ENCODE results near the gene CCDC169. TPM values are rescaled to one million over a fixed set of nuclear protein-coding genes. Genes with fewer than 3 reads are reported as not detected.
"Not testable (repeated sequence)": the region's sequence is repeated elsewhere in the genome, so short reads cannot be mapped to it uniquely, and the experiment has no call there.

Gene CCDC169
- total RNA-seq, 3 donors from 2014 or later: 0.76 TPM; not detected in 2

DNA sequence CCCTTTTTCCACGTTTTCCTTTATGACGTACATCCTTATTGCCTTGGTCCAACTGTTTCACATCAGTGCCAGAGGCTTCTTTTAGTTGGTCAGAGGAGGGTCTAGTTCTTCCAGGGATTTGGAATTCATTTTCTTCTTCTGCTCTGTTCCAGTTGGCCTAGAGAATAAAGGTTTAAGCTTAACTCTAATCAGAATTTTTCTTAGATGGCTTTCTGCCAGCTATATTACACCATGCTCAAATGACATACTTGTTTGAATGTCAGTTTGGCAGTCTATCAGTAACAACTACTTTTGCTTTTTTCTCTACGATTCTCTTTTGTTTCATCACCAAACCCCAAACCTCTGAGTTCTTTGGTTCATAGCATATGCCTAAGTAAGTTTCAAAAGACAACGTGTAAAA, 31.7 kb upstream of the CCDC169 start:
- DNase-seq: no peak
- Mint-ChIP-seq H3K27me3 (ENCODE audit: low read depth) (no peaks in the 10 kb centered on the region), H3K9me3 (no peaks in the 10 kb centered on the region), H3K36me3 (ENCODE audit: insufficient read depth) (peaks cover 40% of the 10 kb centered on the region), H3K4me3 (no peak overlapping the region), H3K4me1 (ENCODE audit: low read depth) (peaks cover 12% of the 10 kb centered on the region)
- no peak for ATAC-seq

DNA sequence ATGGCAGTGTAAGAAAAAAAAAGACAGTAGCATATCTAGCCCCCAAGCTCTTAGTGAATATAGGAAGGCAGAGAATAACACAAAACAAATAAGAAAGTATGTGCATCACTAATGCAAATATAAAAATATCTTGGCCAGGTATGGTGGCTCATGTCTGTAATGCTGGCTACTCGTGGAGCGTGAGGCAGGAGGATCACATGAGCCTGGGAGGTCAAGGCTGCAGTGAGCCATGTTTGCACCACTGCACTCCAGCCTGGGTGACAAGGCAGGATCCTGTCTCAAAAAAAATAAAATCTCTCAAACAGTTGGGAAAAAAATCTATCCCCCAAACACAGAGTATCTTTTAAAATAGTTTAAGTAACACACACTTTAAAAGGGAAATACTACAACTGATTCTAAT, 31.2 kb upstream of the CCDC169 start:
- peaks cover 39% of the 10 kb centered on the region for H3K36me3 Mint-ChIP-seq (ENCODE audit: insufficient read depth)
- no peaks in the 10 kb centered on the region for H3K9me3 Mint-ChIP-seq
- no peak overlapping the region for H3K4me3 Mint-ChIP-seq
- peaks cover 7% of the 10 kb centered on the region for H3K4me1 Mint-ChIP-seq (ENCODE audit: low read depth)
- no peaks in the 10 kb centered on the region for H3K27me3 Mint-ChIP-seq (ENCODE audit: low read depth)
- DNase-seq (no peak), ATAC-seq (no peak)

DNA sequence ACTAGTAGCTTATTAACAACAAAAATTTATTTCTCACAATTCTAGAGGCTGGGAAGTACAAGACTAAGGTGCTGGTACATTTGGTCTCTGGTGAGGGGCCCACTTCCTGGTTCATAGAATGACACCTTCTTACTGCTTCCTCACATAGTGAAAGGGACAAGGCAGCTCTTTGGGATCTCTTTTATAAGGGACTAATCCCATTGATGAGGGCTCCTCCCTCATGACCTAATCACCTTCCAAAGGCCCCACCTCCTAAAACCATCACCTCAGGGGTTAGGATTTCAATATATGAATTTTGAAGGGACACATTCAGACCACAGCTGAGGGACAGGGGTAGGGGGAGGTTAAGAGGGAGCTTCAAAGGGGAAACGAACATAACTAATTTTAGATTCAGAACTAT, 28.3 kb upstream of the CCDC169 start:
- no peak for DNase-seq
- Mint-ChIP-seq H3K4me3 (no peak overlapping the region), H3K9me3 (no peaks in the 10 kb centered on the region), H3K36me3 (ENCODE audit: insufficient read depth) (peaks cover 37% of the 10 kb centered on the region), H3K4me1 (ENCODE audit: low read depth) (no peaks in the 10 kb centered on the region), H3K27me3 (ENCODE audit: low read depth) (no peaks in the 10 kb centered on the region)
- ATAC-seq: no peak

DNA sequence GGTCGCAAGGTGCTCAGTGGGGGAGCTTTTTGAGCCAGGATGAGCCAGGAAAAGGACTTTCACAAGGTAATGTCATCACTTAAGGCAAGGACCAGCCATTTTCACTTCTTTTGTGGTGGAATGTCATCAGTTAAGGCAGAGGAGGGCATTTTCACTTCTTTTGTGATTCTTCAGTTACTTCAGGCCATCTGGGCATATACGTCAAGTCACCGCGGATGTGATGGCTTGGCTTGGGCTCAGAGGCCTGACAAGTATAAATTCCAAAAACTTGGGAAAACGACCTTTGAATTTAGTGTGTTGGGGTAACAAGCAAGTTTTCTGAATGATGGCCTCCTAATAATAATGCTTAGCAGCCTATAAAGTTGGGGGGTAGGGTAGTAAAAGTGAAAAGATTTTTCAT, 27.3 kb upstream of the CCDC169 start:
- H3K4me1 Mint-ChIP-seq (ENCODE audit: low read depth); H3K27me3 Mint-ChIP-seq (ENCODE audit: low read depth); ATAC-seq; H3K4me3 Mint-ChIP-seq; DNase-seq; H3K9me3 Mint-ChIP-seq: not testable (repeated sequence)
- H3K36me3 Mint-ChIP-seq (ENCODE audit: insufficient read depth): peaks cover 30% of the 10 kb centered on the region

DNA sequence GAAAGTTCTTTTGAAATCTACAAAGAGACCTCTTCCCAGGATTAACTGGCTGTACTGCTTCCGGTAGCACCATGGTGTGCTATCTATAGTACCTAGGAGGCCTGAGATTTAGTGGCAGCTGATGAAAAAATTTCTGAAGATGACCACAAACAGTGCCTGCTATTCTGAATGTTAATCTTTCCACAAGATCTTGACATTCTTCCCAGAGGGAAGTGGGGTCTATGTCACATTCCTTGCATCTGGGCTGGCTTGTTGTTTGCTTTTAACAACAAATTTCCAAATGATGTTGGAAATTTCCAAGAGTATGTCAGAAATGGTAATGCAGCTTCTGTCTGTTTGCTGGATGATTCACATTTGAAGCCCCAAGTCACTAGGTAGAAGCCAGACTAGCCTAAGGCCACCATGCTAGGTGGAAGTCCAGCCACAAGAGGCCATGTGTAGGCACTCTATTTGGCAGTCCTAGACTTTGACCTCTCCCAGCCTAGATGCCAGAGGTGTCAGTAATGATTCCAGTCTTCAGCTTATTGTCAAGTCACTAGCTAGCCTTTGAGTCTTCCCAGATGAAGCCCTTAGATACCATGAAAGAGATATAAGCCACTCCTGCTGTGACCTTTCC, 26.4 kb upstream of the CCDC169 start:
- ATAC-seq: no peak
- Mint-ChIP-seq H3K4me3 (no peak overlapping the region), H3K27me3 (ENCODE audit: low read depth) (no peaks in the 10 kb centered on the region), H3K9me3 (no peaks in the 10 kb centered on the region), H3K4me1 (ENCODE audit: low read depth) (peaks cover 2% of the 10 kb centered on the region), H3K36me3 (ENCODE audit: insufficient read depth) (peaks cover 29% of the 10 kb centered on the region)
- DNase-seq: no peak

DNA sequence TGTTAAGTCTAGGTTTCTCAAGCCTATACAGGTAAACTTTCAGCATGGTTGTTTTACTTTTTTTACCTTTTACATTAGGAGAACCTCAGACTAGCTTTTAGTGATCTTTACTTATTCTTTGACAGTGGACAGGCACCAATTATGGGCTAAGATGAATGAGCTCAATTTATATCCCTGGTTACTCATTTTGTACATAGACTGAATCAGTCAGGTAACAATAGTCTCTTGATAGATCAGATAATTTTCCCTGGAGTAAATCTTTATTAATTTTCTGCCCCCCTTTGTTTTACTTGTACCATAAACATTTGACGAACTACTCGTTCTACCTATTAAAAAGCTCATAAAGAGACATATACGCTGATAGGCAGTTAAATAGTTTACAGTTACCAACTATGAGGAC, 25.8 kb upstream of the CCDC169 start:
- H3K4me3 Mint-ChIP-seq: no peak overlapping the region
- DNase-seq: no peak
- peaks cover 2% of the 10 kb centered on the region for H3K4me1 Mint-ChIP-seq (ENCODE audit: low read depth)
- no peaks in the 10 kb centered on the region for H3K27me3 Mint-ChIP-seq (ENCODE audit: low read depth)
- ATAC-seq: no peak
- no peaks in the 10 kb centered on the region for H3K9me3 Mint-ChIP-seq
- peaks cover 22% of the 10 kb centered on the region for H3K36me3 Mint-ChIP-seq (ENCODE audit: insufficient read depth)

DNA sequence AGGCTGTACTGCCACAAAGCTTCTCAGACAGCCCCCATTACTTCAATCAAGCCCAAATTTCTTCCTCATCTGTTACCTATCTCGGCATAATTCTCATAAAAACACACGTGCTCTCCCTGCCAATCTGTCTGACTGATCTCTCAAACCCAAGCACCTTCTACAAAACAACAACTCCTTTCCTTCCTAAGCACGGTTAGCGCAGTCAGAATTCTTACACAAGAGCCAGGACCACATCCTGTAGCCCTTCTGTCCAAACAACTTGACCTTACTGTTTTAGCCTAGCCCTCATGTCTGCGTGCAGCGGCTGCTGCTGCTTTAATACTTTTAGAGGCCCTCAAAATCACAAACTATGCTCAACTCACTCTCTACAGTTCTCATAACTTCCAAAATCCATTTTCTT, 22.2 kb upstream of the CCDC169 start:
- DNase-seq; H3K4me3 Mint-ChIP-seq; H3K27me3 Mint-ChIP-seq (ENCODE audit: low read depth); H3K4me1 Mint-ChIP-seq (ENCODE audit: low read depth); H3K9me3 Mint-ChIP-seq; ATAC-seq: not testable (repeated sequence)
- peaks cover 20% of the 10 kb centered on the region for H3K36me3 Mint-ChIP-seq (ENCODE audit: insufficient read depth)

DNA sequence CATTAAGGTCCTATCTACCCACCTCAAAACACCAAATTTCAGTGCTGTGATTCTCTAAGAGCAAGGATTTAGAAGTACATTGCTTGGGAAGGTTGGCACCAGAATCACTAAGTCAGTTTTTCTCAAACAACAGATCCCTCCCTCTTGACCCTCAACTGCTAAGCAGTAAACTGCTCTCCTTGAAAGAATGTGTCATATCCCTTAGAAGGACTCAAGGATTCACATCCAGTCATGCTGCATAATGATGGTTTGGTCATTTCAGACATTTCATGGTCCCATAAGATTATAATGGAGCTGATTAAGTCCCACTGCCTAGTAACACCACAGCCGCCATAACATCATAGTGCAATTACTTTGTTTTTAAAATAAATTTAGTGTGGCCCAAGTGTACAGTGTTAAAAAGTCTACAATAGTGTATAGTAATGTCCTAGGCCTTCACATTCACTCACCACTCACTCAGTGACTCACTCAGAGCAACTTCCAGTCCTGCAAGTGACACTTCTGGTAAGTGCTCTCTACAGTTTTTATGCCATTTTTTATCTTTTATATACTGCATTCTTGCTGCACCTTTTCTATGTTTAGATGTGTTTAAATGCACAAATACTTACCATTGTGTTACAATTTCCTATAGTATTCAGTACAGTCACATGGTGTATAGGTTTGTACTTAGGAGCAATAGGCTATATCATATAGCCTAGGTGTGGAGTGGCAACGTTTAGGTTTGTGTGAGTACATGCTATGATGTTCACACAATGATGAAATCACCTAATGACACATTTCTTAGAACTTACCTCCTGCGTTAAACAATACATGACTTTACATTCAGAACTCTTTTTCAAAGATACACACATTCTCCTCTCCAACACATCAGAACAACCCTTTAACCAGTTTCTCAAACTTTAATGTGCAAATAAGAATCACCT, 15.7 kb upstream of the CCDC169 start:
- no peaks in the 10 kb centered on the region for H3K9me3 Mint-ChIP-seq
- no peaks in the 10 kb centered on the region for H3K4me1 Mint-ChIP-seq (ENCODE audit: low read depth)
- H3K27me3 Mint-ChIP-seq (ENCODE audit: low read depth): no peaks in the 10 kb centered on the region
- peaks cover 34% of the 10 kb centered on the region for H3K36me3 Mint-ChIP-seq (ENCODE audit: insufficient read depth)
- no peak overlapping the region for H3K4me3 Mint-ChIP-seq
- DNase-seq: no peak
- no peak for ATAC-seq

DNA sequence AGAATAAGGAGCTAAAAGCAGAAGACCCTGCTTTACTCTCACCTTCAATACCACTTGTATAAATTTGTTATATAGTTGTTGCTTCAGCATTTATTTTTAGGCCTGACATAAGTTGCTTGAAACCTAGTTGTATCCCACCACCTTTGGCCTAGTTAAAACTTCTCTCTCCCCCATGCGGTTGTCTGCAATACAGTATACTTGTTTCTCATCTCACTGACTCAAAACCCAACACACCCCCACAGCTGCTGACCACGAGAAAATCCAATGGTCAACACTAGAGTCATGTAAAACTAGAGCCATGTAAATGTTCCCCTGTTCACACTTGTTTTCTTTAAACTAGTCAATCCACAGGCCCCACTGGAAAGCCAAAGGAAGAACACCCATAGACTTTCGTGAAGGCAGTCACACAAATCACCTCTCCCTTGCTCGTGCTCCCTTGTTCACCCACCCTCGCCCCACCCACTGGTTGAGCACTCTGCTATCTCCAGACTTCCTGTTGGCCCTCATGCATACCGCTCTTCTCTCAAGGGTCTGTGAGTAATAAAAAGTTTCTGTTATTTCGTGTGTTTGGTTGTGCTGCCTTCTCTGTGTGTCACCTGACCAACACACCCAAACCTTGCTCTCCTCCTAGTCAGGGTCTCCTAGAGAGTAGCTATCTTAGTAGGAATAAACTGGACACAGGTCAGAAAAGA, 12.9 kb upstream of the CCDC169 start:
- H3K4me3 Mint-ChIP-seq: no peak overlapping the region
- ATAC-seq (no peak), DNase-seq (no peak)
- peaks cover 29% of the 10 kb centered on the region for H3K36me3 Mint-ChIP-seq (ENCODE audit: insufficient read depth)
- no peaks in the 10 kb centered on the region for H3K9me3 Mint-ChIP-seq
- no peaks in the 10 kb centered on the region for H3K27me3 Mint-ChIP-seq (ENCODE audit: low read depth)
- H3K4me1 Mint-ChIP-seq (ENCODE audit: low read depth): no peaks in the 10 kb centered on the region

DNA sequence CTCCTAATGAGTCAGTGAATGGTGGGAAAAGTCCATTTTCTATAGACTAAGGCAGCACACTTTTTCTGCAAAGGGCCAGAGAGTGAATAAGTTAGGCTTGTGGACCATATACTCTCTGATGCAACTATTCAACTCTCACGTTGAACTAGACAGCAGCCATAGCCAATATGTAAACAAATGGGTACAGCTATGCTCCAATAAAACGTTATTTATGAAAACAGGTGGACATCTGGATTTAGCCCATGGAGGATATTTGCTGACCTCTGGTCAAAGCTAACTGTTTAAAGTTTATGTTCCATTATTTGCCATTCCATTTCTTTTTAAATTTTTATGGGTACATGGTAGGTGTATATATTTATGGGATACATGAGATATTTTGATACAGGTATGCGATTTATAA, 4.7 kb upstream of the CCDC169 start:
- ATAC-seq: no peak

DNA sequence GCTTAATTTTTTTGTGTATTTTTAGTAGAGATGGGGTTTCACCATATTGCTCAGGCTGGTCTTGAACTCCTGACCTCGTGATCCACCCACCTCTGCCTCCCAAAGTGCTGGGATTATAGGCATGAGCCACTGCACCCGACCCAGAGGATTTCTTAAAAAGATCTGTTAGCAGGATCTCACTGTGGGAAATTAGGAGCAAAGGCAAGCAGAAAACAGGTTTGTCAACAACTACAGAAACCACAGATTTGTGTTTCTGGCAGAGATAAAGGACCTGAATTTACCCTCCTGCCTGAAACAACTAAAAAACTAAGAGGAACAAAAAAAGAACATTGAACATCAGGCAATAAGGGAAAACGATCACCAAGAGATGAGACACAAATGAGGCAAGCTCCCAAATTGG, 1.9 kb upstream of the CCDC169 start:
- ATAC-seq; DNase-seq; H3K9me3 Mint-ChIP-seq; H3K4me3 Mint-ChIP-seq; H3K36me3 Mint-ChIP-seq (ENCODE audit: insufficient read depth): not testable (repeated sequence)
- Mint-ChIP-seq H3K4me1 (ENCODE audit: low read depth) (peaks cover 17% of the 10 kb centered on the region), H3K27me3 (ENCODE audit: low read depth) (peaks cover 20% of the 10 kb centered on the region)

More for the DNA sequence above, 4.7 kb upstream of the CCDC169 start:
- peaks cover 12% of the 10 kb centered on the region for H3K4me1 Mint-ChIP-seq (ENCODE audit: low read depth)
- no peak for DNase-seq
- H3K27me3 Mint-ChIP-seq (ENCODE audit: low read depth): peaks cover 18% of the 10 kb centered on the region
- no peak overlapping the region for H3K4me3 Mint-ChIP-seq
- H3K36me3 Mint-ChIP-seq (ENCODE audit: insufficient read depth): peaks cover 9% of the 10 kb centered on the region
- H3K9me3 Mint-ChIP-seq: no peaks in the 10 kb centered on the region

DNA sequence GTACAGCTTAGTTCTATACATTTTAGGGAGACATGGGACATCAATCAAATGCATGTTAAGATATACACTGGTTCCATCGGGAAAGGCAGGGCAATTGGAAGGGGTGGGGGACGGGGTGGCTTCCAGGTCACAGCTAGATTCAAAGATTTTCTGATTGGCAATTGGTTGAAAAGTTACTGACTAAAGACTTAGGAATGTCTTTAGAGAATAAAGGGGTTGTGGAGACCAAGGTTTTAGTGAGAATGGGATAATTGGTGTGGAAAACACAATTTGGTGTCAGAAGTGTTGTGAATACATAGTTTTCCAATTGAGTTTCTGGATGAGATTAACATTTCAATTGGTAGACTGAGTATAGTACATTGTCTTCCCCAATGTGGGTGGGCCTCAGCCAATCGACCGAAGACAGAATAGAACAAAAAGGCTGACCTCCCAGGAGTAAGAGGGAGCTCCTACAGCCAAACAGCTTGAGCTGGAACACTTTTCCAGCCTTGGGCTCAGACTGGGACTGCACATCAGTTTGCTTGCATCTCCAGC, 988 bp upstream of the CCDC169 start:
- no peak for ATAC-seq
- DNase-seq: no peak
- Mint-ChIP-seq H3K27me3 (ENCODE audit: low read depth) (peaks cover 20% of the 10 kb centered on the region), H3K4me1 (ENCODE audit: low read depth) (peaks cover 17% of the 10 kb centered on the region), H3K9me3 (no peaks in the 10 kb centered on the region), H3K36me3 (ENCODE audit: insufficient read depth) (peaks cover 3% of the 10 kb centered on the region), H3K4me3 (peak overlapping the region; percentile 82)

DNA sequence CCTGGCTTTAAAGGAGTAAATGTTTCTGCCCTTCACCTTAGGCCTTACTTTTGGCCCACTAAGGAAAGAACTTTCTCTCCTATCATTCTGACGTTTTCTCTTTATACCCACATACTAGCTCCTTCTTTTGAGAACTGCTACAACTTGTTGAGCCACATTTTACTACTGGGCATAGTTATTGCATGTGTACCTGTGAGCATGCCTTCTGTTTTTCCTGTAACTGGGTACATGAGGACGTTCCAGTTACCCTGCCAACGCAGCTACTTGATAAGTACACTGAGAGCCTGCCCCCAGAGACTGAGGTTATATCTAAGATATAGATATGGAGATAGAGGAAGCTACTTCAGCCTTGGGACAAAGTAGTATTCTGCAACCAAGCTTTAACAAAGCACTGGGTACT, 3.5 kb downstream of the CCDC169 start:
- ATAC-seq (no peak), DNase-seq (no peak)
- Mint-ChIP-seq H3K27me3 (ENCODE audit: low read depth) (peaks cover 21% of the 10 kb centered on the region), H3K9me3 (peaks cover 3% of the 10 kb centered on the region), H3K4me1 (ENCODE audit: low read depth) (peaks cover 17% of the 10 kb centered on the region), H3K36me3 (ENCODE audit: insufficient read depth) (no peaks in the 10 kb centered on the region), H3K4me3 (no peak overlapping the region)

DNA sequence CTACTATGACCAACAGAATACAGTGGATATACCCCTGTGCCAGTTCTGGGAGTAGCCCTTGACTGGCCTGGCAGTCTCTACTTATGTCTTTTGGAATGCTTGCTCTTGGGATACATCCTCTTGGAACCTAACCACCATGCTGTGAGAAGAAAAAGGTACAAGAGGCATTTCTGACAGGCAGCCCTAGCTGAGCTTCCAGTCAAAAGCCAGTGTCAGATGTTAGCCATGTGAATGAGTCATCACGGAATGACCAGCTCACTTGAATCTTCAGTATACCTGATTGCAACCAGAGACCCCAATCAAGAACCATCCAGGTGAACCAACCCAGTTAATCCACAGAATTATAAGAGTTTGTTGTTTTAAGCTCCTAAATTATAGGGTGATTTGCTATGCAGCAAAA, 4.1 kb downstream of the CCDC169 start:
- H3K36me3 Mint-ChIP-seq (ENCODE audit: insufficient read depth): no peaks in the 10 kb centered on the region
- DNase-seq: no peak

More for the DNA sequence above, 4.1 kb downstream of the CCDC169 start:
- Mint-ChIP-seq H3K4me3 (no peak overlapping the region), H3K27me3 (ENCODE audit: low read depth) (peaks cover 17% of the 10 kb centered on the region), H3K4me1 (ENCODE audit: low read depth) (peaks cover 15% of the 10 kb centered on the region), H3K9me3 (peaks cover 3% of the 10 kb centered on the region)
- ATAC-seq: no peak
